ENCODE measurements around the gene RNF169.
"Not testable (repeated sequence)": the region's sequence is repeated elsewhere in the genome, so short reads cannot be mapped to it uniquely, and the experiment has no call there.

- TF ChIP-seq, protein P1, sequence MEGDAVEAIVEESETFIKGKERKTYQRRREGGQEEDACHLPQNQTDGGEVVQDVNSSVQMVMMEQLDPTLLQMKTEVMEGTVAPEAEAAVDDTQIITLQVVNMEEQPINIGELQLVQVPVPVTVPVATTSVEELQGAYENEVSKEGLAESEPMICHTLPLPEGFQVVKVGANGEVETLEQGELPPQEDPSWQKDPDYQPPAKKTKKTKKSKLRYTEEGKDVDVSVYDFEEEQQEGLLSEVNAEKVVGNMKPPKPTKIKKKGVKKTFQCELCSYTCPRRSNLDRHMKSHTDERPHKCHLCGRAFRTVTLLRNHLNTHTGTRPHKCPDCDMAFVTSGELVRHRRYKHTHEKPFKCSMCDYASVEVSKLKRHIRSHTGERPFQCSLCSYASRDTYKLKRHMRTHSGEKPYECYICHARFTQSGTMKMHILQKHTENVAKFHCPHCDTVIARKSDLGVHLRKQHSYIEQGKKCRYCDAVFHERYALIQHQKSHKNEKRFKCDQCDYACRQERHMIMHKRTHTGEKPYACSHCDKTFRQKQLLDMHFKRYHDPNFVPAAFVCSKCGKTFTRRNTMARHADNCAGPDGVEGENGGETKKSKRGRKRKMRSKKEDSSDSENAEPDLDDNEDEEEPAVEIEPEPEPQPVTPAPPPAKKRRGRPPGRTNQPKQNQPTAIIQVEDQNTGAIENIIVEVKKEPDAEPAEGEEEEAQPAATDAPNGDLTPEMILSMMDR (IDR thresholded peaks at IDR 0.05), result not testable (repeated sequence)
- not testable (repeated sequence) for TF ChIP-seq POLR2A (IDR thresholded peaks at IDR 0.05)
These were observed 1.9 kb downstream of the RNF169 start for GRCh38 chr11:74750598-74750997.
